Bronchial epithelial cell (primary cell): ENCODE results near the gene ACBD4. TPM values are rescaled to one million over a fixed set of nuclear protein-coding genes. Genes with fewer than 3 reads are reported as not detected.
A peak's percentile ranks its signal among the peaks of the same experiment; 100 is the strongest.
"Not testable (repeated sequence)": the region's sequence is repeated elsewhere in the genome, so short reads cannot be mapped to it uniquely, and the experiment has no call there.

ENCODE experiments used
- DNase-seq: peaks from one replicate; pipeline ENCODE4 v3.0.0-alpha.2; 2010; ENCODE audit warnings: low read depth
- FAIRE-seq: peaks from 2 replicates; lab custom pipeline; 2011; peaks lifted over from hg19 to GRCh38; lab: Jason Lieb, UNC
- H3K27me3 ChIP-seq: 2 replicates; pipeline ENCODE4 v1.5.1; 2011; ENCODE audit warnings: low read length; ENCODE audit not compliant: control insufficient read depth, insufficient read depth
- H3K36me3 ChIP-seq: 2 replicates; pipeline ENCODE4 v1.5.1; 2011; ENCODE audit warnings: low read length; ENCODE audit not compliant: control insufficient read depth, insufficient read depth
- H3K4me3 ChIP-seq: 2 replicates; pipeline ENCODE4 v1.5.1; 2011; ENCODE audit warnings: mild to moderate bottlenecking, low read depth, low read length, control low read depth
- total RNA-seq: library from RNA; depleted of rRNA; stranded (reverse); fragments of >200 nt; gene quantifications from 2 replicates; pipeline ENCODE4 v1.2.1, GENCODE V29; 2014
- TF ChIP-seq, protein P1 (sequence below): IDR thresholded peaks from 2 replicates; pipeline ENCODE4 v1.5.1; 2011; ENCODE audit warnings: mild to moderate bottlenecking, moderate library complexity, low read length, control low read depth, inconsistent platforms; ENCODE audit not compliant: insufficient read depth, severe bottlenecking

ACBD4 gene
- total RNA-seq, 1 donor from 2014 or later, result 6.1 TPM

DNA sequence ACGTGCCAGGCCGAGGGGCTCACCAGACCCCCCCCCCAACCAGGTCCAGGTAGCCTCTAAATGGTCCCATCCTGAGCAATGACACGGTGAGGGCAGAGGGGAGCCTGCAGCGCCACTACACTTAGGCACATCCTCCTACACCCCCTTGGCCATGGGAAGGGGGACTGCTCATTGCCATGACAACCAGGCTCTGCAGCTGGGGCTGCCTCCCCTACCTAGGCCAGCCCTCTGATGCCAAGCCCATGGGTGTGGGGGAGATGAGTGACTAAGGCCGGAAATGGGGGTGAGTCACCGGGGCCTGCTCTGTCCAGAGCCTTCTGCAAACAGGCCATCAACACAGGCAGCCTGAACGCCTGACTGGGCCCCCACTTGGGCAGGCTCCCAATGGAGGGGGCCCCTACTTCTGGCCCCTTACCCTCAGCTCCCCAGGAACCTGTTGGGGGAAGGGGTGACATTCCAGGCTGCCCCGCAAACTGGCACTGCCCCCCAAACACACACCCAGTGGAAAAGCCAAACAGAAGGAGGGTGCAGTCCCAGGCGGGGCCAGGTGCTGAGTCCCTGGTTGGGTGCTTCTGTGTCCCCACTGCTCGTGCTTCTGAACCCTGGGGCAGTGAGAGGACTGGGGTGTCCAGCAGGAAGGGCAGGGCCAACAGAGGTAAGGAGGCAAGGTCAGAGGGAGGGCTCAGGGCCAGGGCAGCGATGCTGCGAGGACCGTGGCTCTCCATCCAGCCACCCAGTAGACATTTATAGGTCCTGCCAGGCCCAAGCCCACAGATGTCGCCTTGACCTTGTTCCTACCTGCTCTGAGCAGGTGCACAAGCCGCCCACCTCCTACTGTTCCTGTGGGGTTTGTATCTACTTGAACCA, 11.3 kb upstream of the ACBD4 start:
- FAIRE-seq, result no peak
- TF ChIP-seq, protein P1, sequence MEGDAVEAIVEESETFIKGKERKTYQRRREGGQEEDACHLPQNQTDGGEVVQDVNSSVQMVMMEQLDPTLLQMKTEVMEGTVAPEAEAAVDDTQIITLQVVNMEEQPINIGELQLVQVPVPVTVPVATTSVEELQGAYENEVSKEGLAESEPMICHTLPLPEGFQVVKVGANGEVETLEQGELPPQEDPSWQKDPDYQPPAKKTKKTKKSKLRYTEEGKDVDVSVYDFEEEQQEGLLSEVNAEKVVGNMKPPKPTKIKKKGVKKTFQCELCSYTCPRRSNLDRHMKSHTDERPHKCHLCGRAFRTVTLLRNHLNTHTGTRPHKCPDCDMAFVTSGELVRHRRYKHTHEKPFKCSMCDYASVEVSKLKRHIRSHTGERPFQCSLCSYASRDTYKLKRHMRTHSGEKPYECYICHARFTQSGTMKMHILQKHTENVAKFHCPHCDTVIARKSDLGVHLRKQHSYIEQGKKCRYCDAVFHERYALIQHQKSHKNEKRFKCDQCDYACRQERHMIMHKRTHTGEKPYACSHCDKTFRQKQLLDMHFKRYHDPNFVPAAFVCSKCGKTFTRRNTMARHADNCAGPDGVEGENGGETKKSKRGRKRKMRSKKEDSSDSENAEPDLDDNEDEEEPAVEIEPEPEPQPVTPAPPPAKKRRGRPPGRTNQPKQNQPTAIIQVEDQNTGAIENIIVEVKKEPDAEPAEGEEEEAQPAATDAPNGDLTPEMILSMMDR, result no peak
- H3K36me3 ChIP-seq, result no peaks in the 10 kb centered on the region
- peak; percentile 84 for DNase-seq
- no peaks in the 10 kb centered on the region for H3K27me3 ChIP-seq
- H3K4me3 ChIP-seq, result no peak overlapping the region

DNA sequence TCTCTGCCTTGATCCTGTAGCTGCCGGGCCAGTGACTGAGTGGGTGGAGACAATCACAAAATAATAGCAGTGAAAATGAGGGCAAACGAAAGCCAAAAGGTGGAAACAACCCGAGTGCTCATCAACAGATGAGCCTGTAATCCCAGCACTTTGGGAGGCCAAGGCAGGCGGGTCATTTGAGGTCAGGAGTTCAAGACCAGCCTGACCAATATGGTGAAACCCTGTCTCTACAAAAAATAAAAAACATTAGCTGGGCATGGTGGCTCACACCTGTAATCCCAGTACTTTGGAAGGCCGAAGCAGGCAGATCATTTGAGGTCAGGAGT, 10.7 kb upstream of the ACBD4 start:
- not testable (repeated sequence) for H3K36me3 ChIP-seq, H3K4me3 ChIP-seq, DNase-seq, H3K27me3 ChIP-seq, FAIRE-seq

- H3K36me3 ChIP-seq, result no peaks in the 10 kb centered on the region
- DNase-seq, result no peak
- H3K27me3 ChIP-seq, result no peaks in the 10 kb centered on the region
- no peak for FAIRE-seq
- H3K4me3 ChIP-seq, result no peak overlapping the region
- TF ChIP-seq, protein P1, result no peak
These were observed 10.0 kb upstream of the ACBD4 start for GRCh38 chr17:45125509-45125908.

- no peaks in the 10 kb centered on the region for H3K36me3 ChIP-seq
- H3K27me3 ChIP-seq, result no peaks in the 10 kb centered on the region
- TF ChIP-seq, protein P1, result no peak
- DNase-seq (no peak), FAIRE-seq (no peak)
- no peak overlapping the region for H3K4me3 ChIP-seq
These were observed 8.3 kb upstream of the ACBD4 start for GRCh38 chr17:45127207-45127547.

DNA sequence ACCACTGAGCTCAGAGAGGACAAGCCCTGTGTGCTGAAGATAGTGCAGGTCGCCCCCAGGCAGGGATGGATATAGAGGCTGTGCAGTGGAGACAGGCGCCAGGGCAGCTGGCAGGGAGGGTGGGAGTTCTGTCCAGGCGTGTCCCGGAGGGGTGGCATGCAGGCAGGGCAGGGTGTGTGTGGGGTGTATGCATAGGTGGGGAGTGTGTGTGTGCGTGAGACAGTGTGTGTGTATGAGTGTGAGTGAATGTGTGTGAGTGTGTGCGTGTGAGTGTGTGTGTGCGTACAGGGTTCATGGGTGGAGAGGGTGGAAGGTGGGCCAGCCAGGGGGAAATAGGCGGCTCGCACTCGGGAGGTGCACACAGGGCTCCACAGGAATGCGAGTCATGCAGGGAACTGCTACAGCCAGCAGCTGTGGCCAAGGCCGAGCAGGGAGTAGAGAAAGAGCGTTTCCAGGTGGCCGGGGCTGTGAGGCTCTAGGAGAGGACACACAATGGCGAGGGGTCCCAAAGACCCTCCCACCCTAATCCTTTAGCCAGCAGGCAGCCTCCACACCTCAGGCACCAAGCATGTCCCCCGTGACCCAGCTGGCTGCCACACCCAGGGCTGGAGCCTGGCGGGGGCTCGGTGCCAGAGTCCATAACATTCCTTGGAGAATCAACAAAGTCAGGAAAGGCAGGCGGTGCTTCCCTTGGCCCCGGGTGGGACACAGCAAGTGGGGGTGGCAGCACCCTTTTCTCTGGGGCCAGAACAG, 7.8 kb upstream of the ACBD4 start:
- Histone ChIP-seq H3K27me3 (no peaks in the 10 kb centered on the region), H3K4me3 (no peak overlapping the region), H3K36me3 (no peaks in the 10 kb centered on the region)
- FAIRE-seq, result no peak
- TF ChIP-seq, protein P1, result no peak
- DNase-seq, result peak; percentile 55

- TF ChIP-seq, protein P1, result no peak
- FAIRE-seq, result no peak
- Histone ChIP-seq H3K4me3 (no peak overlapping the region), H3K36me3 (no peaks in the 10 kb centered on the region), H3K27me3 (no peaks in the 10 kb centered on the region)
- no peak for DNase-seq
These were observed 7.2 kb upstream of the ACBD4 start for GRCh38 chr17:45128331-45128730.
